Stimulated activated CD4-positive, alpha-beta T cell treated with anti-CD3 and anti-CD28 coated beads, Interleukin-2, amount 100 ng/mL, for 24 hours (primary cell): ENCODE data around the gene C10orf105.

Experiments used
- DNase-seq, 2 donors: peaks; one replicate each; pipeline ENCODE4 v3.0.0-alpha.2; 2020

Gene C10orf105

DNA sequence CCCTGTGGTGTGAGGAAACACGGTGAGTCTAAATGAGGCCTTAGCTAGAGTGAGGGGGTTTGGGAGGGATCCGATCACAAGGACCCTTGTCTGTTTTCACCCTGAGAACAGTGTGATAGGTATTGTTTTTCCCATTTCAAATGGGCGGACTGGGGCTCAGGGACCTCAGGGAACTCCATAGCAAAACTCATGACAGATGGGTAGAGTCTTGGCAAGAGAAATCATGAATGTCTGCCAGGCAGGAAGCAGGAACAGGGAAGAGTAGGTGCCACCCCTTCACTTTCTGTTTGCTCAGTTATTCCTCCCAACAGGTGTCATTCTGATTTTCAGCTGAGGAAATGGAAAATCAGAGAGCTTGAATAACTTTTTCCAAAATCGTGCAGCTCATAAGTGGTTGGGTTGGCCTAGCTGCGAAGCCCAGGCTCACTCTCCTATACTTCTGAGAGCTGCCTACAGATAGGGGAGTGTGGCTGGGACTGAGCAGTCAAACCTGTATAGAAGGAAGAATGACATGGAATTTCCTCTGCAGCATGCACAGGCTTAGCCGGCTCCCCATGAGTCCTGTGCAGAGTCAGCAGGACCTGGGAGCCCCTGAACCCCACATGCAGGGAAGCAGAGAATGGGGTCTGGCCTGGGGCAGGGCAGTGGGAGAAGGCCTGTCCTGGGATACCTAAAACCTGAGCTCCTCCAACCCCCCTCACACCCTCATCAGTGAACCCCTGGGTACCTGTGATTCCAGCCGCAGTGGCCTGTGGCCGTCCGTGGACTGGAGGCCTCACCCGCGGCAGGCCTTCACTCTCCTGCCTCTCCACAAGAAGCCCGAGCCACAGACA is 17.6 kb upstream of the C10orf105 start:
- DNase-seq: peak in 1 of 2 donors; percentile 59

GRCh38 chr10:71736570-71736952 is 17.0 kb upstream of the C10orf105 start:
- no peak for DNase-seq

DNA sequence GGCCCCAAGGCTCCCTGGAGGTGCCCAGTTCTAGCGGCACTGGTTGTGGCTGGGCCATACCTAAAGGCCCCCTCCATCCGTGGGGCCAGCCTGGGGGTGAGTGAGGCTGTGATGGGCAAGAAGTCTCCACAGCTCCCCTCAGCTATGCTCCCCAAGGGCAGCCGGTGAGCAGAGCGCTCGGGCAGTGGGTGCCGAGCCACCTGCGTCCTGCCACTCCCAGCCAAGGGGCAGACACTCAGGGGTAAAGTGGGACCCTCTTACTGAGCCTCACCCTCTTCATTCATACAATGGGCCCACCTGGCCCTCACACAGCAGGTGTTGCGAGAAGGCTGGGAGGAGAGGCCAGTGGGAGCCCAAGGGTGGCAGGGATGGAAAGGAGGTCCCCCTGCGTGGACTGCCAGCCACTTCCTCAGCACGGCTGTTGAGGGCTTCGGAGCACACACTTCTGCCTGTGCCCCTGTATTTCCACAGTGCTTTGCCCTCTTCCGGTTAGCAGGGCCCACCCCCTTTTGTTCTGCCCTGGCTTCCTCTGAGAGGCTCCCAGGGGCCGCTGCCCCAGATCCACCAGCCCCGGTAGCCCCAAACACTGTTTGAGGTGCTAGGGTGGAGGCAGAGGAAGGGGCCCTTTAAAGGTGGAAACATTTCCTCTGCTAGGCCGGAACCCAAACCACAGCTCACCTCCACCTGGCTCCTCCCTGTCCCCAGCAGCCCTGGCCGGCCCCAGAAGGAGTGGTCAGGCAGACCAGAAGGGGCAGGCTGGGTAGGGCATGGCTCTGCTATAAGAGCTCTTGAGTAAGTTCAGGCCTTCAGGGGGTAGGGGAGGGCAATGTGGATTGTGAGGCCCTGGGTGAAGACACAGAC is 16.4 kb upstream of the C10orf105 start:
- DNase-seq: peak in 1 of 2 donors; percentile 63

DNA sequence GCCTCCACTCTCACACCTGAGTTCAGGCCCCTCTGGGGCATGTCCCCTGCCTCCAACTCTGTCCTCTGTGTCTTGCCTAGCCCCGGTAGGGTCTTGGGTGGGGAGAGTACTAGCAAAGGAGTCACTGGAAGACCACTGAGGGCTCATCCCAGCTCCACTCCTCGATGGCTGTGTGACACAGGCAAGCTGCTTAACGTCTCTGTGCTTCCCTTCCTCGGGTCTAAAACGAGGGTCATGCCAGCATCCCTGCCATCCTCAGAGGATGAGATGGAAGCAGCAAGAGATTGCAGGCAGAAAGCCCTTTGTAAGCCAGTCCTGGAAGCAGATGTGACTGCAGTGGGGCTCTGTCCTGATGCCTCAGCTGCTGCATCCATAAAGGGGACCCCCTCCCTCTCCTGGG is 15.2 kb upstream of the C10orf105 start:
- no peak for DNase-seq

DNA sequence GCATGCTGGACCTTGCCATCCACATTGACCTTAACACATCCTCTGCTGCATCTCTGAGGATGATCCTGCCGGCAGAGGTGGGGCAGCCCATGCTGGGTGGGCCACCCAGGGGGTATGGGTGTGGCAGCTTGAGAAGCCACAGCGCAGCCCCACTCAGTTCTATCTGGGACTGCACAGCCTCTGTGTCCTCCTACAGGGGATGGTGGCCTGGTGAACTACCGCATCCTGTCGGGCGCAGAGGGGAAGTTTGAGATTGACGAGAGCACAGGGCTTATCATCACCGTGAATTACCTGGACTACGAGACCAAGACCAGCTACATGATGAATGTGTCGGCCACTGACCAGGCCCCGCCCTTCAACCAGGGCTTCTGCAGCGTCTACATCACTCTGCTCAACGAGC is 12.2 kb upstream of the C10orf105 start:
- DNase-seq: no peak

DNA sequence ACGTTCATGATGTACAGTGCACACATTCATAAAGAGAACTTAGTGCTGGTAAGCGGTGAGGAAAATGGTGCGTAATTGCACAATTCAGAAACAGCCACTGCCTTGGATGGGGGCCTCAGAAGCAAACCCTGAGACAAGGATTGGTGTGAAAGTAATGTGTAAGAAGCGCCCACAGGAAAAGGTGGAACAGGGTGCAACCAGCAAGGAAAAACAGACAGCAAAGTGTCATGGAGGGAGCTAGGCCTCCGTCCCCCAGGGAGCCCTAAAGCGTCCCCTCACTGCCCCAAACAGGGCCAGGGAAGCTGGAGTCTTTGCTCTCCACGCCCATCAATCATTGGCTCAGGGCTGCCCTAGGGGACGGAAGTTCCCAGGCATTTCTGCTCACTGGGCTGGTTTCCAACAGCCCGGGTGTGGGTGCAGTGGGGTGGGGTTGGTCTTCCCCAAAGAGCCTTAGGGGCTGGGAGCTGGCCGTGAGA is 9.6 kb upstream of the C10orf105 start:
- no peak for DNase-seq

DNA sequence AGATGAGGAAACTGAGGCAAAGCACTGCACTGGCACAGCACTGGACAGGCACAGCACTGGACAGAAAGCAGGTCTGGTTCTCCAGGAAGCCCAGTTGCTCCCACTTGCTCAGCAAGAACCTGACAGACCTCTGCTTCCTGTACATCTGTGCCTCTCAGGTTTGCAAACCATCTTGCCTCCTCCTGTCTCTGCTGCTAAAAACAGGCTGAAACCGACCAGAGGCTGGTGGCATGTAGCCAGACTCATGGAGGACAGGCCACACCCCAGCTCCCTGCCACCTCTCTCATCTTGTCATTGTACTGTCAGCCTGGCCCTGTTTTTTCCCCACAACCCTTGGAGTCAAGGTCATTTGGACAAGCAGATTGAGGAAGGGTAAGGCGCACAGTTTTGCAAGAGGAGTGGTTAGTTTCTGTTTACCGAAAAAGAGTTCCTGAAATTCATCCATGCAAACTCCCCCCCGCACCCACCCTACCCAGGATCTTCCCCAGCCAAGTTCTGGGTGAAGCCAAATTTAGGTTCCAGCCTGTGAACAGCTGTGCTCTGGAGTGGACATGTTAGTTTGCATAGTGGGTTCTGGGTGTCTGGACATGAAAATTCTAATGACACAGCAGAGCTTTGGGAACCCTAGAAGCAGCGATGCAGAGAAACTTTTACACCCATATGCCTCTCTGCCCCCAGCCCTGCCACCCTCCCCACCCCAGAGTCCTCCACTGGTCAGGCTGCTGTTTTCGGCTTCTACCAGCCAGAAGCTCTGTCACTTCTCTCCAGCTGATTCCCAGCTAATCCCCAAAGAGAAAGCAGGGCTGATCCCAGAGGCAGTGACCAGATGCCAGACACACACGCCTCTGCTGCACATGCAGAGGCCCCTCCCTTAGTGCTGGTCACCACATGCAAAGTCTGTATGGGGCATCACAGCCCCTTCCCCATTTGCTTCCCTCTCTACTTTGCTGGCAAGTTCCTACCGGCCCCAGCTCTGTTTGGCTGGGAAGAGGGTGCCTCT is 8.5 kb upstream of the C10orf105 start:
- DNase-seq: peak; percentile 59 to 62

- peak; percentile 69 to 72 for DNase-seq
These were observed 7.6 kb upstream of the C10orf105 start for GRCh38 chr10:71727105-71727737.

DNA sequence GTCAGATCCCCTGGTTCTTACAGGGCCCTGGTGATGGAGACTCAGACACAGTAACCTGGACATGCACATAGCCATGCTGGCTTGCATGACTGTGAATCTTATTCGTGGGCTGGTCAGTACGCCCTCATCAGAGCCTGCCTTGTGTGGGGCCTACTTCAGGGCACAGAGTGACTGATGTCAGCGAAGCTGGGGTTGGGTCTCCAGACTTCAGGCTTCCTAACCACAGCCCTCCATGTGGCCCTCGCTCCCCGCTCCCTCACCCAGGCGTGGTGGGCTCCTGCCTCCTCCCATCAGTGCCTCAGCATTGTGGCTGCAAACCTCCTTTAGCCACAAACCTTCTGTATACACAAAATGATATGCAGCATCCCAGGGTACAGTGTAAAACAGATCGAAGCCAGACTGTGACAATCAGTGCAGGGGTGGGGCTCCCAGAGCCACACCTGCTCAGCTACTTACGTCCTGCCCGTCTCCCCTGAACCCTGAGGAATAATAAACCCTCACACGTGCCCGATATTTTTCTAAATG is 7.1 kb upstream of the C10orf105 start:
- peak; percentile 64 to 68 for DNase-seq

DNA sequence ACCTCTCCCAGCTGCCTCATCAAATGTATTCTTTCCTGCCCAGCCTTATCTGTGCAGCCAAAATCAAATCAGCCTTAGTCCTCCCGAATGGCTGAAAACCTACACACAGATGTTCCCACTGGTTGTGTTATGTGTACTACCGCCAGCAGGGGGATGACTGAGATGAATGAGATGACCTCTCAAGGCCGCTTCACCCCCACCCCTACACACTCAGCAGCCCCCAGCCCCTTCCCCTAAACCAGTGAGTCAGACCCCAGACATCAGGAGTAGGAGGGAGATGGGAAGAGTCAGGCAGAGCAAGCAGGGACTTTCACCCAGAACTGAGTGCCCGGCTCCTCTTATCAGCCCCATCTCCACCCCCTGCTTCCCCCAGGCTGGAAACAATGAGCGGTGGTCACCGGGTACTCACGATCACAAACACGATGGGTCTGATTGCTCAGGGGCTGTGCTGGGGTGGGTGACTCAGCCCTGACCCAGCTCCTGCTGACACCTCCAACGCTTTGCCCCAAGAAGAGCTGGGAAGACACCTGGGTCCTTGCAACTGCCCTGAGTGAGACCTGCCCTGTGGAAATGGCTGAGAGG is 6.5 kb upstream of the C10orf105 start:
- DNase-seq: peak; percentile 83 to 84

- DNase-seq: no peak
These were observed 5.7 kb upstream of the C10orf105 start for GRCh38 chr10:71725249-71725648.

- no peak for DNase-seq
These were observed 5.0 kb upstream of the C10orf105 start for GRCh38 chr10:71724539-71724938.

DNA sequence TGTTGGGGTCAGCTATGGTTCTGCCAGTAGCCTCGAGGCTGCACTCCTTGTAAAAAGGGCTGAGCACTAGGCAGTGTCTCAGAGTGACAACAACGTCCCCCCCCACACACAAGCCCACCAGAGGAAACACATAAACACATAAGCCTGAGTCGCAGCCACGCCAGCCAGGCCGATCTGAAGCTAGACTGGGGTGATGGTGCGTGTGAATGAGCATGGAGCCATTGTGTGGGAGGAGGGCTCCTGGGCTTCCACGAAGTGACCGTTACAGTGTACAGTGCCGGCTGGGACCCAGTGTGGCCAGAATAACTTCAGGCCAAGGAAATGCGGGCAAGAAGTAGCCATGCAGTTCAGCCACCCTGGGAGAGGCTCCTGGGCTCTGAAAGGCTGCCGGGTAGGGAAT is 3.7 kb upstream of the C10orf105 start:
- DNase-seq: no peak

GRCh38 chr10:71722849-71723248 is 3.3 kb upstream of the C10orf105 start:
- no peak for DNase-seq

DNA sequence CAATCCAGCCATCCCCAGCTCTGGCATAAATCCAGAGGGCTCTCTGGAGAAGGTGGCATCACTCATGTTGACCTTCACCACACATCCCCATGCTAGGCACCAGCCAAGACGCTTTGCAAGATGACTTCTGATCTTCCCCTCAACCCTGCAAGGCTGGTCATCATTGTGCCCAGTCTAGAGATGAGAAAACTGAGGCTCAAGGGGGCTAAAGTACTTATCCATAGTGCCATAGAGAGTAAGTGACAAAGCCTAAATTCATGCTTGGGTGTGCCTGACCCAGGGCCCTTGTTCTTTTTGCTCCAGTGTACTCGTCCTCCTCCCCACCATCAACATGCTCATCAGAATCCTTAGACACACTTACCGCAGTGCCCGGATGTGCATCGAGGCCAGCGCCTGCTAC is 1.7 kb upstream of the C10orf105 start:
- no peak for DNase-seq

DNA sequence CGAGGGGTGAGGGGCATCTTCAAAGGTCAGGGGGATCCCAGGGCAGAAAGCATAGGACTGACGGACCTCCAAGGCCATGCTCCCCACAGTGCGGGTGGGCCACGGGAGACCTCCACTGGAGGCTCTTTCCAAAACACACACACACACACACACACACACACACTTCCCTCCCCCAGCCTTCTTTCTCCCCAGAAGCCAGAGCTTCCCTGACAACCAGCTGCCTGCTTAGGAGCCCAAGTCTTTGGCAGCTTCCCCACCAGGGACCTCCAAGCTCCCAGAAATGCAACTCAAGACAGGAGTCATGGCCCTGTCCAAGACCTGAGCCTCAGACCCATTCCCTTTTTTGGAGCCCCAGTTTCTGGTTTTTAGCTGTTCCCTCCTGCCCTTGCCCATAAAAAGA is 710 bp upstream of the C10orf105 start:
- no peak for DNase-seq

DNA sequence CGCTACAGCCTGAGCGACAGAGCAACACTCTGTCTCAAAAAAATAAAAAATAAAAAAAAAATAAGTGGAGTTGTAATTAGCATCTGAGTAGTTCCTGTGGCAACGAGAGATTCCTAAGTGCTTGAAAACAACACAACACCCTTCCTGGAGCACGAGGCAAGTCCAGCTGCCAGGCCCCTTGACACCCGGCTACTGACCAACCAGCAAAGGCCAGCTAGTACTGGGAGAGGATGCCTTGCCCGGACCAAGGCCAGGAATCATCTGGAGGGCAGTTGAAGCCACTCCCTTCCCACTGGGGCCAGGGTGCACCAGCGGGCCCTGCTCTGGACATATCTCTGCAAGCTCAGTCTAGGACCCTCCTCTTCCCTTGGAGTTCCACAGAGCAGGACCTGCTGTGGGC is 536 bp downstream of the C10orf105 start:
- DNase-seq: no peak

GRCh38 chr10:71718165-71718698 is 1.3 kb downstream of the C10orf105 start:
- DNase-seq: no peak

DNA sequence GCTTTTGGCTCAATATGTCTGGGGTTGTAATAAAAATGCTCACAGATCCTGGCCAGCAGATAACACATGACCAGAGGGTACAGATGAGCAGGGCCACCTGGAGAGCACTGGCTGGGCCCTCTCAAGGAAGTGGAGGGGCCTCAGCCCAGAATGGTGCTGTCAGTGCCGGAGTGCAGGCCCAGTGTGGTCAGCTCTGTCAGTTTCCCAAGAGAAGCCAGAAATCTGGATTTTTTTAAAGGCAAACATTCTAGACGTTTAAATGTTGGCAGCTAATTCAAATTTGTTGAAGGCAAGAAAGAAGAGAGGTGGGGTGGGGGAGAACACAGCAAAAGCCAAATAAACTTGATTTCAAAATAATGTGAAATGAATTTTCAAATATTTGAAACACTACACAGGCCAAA is 2.0 kb downstream of the C10orf105 start:
- no peak for DNase-seq

- DNase-seq: no peak
These were observed 2.5 kb downstream of the C10orf105 start for GRCh38 chr10:71717056-71717455.

DNA sequence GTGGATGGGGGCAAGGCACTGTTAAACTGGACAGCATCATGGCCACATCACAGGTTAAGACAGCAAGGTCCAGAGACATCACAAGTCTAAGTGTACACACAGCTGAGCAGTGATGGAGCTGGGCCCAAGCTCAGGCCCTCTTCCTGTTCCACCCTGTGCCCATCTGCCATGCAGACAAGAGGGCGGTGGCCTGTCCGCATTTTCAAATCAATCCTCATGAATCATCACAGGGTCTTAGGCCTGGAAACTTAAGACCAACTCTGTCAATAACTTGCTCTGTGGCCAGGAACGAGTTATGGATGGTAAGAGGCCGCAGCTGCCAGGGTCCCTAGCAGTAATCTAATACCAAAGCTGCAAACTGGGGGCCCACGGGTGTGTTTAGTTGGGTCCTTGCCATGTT is 3.2 kb downstream of the C10orf105 start:
- DNase-seq: no peak
